GM19035 (cell line): ENCODE results near the gene MYH15.

Experiments used
- ATAC-seq: cut with Tn5 transposase; IDR thresholded peaks from one replicate; pipeline ENCODE4 v1.9.1; 2021; ENCODE audit not compliant: unreplicated experiment

The MYH15 gene

DNA sequence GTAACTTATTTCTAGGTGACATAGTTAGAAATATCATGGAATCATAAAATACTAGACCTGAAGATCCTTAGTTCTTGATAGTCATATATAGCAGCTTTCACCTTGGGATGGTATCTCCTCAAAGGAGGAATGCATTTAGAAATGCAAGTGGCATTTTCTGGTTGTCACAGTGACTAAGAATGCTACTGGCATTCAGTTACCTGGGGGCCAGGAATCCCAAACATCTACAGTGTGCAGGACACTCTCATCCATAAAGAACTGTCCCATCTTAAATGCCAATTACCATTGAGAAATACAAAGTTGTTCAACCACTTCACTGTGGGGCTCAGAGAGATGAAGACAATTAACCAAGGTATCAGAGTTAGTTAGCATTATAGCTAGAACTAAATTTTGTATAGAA lies 36.7 kb downstream of the MYH15 start:
- ATAC-seq, result no peak

DNA sequence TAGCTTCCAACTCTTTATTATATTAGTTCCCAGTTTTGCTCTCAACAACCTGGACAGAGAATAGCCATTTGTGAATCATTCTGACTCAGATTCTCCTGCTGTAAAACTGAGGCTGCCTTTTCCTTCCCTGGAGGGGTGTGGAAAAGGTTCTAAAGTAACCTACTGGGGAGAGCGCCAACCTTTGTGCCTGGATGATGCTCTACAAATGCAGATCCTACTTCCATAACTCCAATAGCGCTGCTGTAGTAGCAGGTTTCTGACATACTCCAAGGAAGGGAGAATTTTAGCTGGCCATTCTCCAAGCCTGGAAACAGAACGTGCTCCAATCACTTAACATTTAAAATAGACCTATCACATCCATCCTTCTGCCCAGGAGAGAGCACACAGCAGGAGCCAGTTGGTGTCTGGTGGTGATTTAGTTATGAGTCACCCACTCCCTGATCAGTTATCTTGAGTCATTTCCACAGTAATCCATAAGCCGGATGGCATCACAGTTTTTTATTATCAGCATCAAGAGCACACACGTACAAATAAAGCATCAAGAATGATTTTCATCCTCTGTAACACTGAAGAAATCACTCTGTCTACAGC lies 38.3 kb downstream of the MYH15 start:
- ATAC-seq, result no peak

DNA sequence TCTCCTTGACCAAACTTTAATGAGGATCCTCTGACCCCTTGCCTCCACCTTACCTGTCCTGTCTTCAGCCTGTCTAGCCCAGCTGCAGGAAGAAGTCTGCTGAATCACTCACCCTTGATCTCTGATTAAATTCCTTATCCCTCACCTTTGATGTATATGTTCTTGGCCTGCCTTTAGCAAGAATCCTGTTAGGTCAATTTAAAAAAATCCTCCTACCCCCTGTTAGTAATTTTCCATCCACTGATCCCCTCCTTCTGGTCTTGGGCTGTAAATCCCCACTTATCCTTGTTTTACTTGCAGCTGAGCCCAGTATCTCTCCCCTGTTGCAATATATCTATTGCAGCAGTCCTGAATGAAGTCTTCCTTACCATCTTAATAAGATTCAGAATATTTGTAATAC lies 39.0 kb downstream of the MYH15 start:
- ATAC-seq, result no peak

DNA sequence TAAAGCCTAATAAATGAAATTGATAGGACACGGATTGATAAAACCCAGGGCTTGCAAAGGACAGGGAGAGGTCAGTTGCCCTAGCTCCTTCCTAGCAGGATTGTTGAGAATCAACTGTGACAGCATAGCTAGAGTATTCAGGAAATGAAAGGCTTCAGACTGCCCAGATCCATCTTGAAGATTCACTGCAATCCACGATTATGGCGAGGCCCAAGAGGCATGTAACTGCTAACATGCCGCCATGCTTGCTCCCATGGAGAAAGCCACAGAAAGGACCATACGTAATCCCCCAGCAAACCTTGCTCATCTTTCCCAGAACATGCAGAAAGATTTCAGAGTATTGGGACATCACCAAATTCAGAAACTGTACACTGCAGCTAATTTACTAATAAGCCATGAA lies 41.3 kb downstream of the MYH15 start:
- ATAC-seq, result no peak

DNA sequence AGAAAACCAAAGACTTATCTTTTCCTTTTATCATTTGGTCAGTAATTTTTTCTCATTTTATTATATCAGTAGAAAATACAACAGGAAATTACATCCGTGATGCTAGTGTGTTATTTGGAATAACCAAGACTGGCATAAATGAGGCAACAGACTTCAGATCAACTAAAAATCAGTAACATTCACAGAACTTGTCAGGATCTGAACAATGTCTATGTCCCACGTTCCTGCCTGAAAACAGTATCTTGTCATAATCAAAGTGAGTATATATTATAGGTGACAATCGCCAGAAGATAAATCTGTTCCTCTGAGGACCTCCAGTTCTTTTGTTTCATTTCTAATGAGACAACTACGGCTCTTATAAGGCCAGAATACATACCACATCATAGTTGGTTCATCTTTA lies 41.8 kb downstream of the MYH15 start:
- ATAC-seq, result no peak

DNA sequence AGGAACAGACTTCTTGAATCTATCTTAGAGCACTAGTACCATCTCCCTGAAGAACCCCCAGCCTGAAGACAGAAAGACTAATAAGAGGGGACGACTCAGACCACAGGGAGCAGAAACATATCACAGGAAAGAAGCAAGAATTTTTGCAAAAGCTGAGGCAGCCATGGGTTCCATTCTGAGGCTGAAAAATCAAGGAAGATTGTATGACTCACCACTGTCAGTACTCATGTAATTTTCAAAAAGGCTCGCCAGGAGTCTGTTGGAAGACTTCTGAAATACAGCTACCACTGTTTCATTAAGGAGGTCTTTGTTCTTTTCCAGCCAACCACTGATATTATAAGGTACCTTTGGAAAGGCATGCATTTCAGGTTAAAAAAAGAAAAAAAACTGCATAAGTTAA lies 47.5 kb downstream of the MYH15 start:
- no peak for ATAC-seq

DNA sequence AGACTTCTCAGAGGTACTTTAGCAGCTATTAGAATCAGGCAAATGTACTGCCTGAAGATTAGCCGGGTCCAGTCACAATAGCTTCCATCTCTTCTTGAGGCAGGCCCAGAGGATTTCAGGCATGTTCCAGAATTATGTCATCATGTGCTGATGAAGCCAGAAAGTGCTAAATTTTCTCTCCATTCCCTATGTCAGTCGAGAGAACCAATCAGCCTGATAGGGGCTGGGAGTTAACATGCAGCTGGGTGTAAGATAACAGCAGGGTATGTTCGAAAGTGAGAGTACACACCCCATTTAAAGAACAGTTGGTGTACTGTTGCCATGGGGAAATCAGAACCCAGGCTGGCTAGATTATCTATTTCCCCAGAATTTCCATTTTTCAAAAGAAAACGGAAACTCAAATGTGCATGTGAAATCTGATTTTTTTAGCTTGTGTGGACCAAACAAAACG lies 48.7 kb downstream of the MYH15 start:
- no peak for ATAC-seq

DNA sequence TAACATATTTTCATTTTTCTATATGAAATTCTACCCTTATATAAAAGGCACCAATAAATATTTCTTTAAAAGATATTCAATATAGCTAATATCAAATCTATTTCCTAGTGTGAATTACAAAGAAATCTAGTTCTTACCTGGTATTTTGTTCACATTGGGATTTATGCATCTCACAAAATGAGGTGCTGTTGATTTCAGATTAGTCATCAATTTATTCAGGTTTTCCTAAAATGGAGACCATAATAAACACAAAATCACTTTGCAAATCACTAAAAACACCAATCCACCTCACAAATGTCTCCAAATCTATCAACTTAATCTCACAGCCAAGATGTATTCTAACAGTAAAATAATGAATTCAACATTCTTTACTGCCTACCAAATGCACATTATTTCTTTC lies 51.2 kb downstream of the MYH15 start:
- no peak for ATAC-seq

DNA sequence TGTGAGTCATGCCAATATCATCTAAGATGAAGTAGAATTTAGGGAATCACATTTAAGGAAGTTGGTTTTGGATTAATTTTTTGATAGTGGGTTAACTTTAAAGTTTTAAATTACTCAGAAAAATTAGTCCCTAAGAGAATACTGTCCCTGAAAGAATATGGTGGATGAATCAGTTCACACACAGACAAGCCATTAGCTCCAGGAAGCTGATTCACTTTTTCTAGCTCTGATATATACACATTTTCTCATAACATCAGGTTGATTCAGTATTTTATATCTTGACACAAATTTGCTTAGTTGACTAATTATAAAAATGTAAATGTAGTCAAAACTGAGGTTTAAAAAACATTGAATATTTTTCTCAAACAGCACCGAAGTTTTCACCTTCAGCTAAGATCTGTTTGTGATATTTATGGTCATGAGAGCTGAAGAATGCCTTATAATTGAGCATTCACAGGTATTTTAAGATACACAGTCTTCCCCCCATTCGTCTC lies 55.1 kb downstream of the MYH15 start:
- ATAC-seq, result no peak

DNA sequence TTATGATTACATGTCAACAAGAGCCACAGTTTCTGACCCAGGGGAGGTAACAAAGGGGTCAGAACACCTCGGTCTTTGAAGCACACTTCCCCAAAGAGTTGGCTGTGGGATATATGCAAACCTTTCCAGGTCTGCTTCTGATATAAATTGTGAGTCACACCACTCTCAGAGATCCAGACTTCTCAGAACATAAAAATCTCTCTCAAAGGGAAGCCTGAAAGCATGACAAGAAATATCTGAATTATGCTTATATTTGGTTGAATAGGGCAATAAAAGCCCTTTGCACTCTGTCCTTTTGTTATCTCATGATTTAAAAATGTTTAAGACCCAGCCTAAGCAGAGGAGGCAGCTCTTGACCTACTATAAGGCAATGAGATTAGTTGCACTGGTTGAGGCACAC lies 56.8 kb downstream of the MYH15 start:
- no peak for ATAC-seq

DNA sequence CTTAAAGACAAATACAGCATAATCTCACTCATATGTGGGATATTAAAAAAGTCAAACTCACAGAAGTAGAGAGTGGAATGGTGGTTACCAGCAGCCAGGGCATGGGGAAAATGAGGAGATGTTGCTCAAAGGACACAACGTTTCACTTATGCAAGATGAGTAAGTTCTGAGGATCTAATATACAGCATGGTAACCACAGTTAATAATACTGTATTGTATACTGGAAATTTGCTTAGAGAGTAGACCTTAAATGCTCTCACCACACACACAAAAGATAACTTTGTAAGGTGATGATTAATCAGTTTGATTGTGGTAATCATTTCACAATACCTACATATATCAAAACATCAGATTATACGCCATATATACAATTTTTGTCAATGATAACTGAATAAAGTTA lies 60.0 kb downstream of the MYH15 start:
- ATAC-seq, result no peak

DNA sequence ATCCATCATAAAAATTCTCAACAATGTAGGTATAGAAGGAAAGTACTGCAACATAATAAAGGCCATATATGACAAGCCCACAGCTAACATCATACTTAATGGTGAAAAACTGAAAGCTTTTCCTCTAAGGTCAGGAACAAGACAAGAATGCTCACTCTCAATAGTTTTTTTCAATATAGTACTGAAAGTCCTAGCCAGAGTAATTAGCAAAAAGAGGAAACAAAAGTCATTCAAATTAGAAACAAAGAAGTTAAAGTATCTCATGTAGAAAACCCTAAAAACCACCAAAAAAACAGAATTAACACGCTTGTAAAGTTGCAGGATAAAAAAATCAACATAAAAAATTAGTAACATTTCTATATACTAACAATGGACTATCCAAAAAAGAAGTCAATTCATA lies 61.8 kb downstream of the MYH15 start:
- ATAC-seq, result no peak

DNA sequence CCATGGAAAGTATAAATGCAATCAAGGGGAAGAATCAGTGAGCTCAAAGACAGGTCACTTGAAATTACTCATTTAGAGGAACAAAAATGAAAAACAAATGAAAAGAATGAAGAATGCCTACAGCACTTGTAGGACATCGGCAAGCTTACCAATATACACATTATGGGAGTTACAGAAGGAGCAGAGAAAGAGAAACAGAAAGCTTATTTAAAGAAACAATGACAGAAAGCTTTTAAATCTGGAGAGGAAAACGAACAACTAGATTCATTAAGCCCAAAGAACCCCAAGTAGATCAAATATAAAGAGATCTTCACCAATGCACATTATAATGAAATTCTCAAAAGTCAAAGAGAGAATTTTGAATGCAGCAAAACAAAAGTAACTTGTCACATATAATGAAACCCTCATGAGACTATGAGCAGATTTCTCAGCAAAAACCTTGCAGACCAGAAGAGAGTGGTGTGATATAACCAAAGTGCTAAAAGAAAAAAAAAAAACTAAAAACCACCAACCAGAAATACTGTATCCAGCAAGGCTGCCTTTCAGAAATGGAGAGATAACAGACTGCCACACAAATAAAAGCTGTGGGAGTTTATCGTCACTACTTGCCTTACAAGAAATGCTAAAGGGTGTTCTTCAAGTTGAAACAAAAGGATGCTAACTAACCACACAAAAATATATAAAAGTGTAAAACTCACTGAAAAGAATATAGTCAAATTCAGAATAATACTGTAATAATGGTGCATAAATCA lies 63.1 kb downstream of the MYH15 start:
- no peak for ATAC-seq

DNA sequence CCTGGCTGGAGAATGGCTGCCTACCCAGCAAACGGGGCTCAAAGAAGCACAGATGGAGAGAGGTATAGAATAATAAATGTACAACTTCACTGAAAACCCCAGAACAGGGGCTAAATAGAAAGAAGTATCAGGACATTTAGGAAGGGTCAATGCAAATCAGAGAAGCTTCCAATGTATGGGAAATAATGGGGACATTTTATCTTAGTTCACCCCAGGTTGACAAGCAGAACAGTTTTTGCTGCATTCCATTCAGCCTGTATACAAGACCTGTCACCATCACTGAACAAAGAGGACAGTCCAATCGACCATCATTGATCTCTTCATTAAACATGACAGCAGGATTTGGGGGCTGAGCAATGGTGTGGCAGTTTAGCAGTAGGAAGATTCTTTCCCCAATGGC lies 68.1 kb downstream of the MYH15 start:
- no peak for ATAC-seq

DNA sequence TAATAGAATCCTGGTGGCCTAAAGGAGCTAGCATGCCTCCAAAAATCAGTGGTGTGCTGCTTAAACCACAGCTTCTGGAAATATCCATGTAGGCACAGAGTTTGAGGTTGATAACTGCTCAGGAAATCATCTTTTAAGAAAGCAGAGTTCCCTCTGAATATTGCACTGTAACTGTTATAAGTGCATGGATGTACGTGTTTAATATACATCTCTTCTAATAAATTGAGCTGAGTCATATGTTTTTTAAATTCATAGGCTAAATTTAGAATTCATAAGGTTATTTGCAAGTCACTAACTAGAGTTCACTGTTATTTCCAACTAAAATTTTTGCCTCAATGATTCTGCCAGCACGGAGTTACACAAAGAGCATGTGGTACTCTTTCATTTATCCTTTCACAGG lies 68.9 kb downstream of the MYH15 start:
- no peak for ATAC-seq

DNA sequence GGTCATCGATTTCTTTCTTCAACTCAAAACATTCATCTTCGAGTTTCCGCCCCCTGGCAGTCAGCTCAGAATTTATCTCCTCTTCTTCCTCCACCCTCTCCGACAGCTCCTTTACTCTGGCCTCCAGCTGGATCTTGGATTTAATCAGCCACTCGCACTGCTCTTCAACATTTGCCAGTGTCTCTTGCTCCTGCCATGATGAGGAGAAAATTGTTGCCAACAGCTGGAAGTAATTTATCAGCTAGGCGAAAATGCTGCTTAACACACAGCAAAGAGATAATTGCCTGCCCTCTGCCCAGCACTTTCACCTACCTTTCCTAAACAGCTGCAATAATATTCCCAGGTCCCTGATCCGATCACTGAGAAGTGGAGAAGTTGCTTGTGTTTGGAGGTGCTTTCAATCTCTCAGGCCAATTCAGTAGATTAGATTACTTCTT lies 69.3 kb downstream of the MYH15 start:
- no peak for ATAC-seq

DNA sequence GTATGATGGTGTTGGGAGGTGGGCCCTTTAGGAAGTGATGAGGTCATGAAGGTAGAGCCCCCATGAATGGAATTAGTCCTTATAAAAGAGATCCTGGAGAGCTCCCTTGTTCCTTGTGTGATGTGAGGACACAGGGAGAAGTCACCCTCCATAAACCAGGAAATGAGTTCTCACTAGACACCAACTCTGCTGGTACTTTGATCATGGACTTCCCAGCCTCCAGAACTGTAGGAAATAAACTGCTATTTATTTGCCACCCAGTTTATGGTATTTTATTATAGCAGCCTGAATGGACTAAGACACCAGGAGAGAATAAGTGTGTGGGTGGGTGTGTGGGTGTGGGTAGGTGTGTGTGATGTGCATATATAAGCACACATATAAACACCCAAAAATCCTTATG lies 71.9 kb downstream of the MYH15 start:
- no peak for ATAC-seq

DNA sequence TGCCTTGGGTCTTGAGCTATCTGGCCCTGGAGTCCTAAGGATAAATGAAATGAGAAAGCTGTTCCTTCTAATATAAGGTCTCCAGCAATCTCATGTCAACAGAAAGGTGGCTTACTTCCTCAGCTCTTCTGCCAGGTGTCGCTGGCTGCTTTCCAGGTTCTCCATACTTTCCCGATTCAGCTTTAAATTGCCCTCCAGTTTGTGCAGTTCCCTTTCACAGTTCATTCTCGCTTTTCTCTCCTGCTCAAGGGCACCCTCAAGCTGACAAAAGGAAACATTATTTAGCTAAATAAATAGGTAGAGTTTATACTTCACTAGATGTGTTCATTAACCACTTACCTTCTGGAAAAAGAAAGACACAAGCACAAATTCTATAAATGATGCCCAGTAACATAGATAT lies 73.0 kb downstream of the MYH15 start:
- no peak for ATAC-seq

DNA sequence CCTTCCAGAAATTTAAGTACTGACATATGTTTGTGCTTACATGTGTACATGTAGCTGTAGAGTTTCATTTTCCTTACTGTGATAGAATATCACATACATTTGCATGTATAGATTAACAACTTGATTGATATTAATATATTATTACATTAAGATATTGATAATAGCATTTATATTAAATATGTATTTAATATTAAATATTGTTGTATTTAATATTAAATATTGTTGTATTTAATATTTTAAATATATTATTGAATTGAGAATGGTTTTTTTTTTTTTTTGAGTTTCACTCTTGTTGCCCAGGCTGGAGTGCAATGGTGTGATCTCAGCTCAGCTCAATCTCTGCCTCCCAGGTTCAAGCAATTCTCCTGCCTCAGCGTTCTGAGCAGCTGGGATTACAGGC lies 76.5 kb downstream of the MYH15 start:
- ATAC-seq, result no peak

DNA sequence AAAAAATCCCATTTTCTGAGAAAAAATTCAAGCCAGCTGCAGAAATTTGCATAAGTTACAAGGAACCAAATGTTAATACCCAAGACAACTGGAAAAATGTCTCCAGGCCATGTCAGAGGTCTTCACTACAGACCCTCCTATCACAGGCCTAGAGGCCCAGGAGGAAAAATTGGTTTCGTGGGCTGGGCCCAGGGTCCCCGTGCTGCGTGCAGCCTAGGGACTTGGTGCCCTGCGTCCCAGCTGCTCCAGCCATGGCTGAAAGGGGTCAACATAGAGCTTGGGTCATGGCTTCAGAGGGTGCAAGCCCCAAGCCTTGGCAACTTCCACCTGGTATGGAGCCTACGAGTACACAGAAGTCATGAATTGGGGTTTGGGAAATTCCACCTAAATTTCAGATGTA lies 78.0 kb downstream of the MYH15 start:
- ATAC-seq, result no peak

DNA sequence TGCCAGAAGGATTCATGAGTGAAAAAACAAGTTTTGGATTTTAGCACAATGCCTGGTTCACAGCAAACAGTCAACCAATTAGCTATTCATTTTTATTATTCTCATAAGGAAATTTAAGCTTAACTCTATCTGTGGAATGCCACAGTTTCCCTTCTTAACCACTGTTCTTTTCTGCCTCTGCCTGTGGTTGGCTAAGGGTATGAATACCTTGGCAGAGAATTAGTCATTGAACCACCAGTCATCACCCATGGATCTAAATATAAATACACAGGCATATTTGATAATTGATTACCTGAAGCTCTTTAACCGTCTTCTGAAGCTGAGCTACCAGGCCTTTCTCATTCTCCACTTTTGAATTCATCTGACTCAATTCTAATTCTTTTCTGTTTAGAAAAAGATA lies 79.9 kb downstream of the MYH15 start:
- ATAC-seq, result no peak

DNA sequence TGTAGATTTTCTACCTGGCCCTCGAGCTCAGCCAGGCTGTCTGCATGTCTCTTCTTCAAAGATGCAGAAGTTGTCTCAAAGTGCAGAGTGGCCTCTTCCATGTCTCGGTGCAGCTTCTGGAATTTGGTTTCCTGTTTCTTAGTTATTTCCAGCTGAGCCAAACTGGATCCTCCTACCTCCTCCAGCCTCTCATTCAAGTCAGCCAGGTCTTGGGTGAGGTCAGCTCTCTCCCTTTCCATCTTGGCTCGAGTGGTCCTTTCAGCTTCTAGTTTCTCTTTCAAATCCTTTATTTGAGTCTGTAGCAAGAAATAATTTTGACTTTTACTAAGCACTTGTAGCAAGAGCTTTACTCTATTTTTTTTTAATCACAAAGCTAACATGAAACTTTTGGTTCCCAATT lies 81.8 kb downstream of the MYH15 start:
- no peak for ATAC-seq

DNA sequence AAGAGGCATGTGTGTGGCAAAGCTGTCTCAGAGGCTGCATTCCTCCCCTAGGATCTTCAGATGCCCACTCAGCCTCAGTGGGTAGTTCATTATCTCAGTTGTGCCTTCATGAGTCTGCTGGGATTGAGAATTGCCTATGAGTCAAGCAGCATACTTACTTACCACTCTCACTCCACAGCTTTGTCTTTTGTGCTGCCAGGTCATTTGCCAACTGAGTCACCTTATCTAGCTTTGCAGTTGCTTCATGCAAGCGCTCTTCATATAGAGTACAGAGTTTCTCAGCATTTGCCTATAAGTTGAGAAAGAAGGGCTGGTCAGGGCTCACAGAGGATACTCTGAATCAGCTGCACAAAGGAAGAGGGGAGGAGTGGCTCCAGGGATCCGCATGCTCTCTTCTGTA lies 89.5 kb downstream of the MYH15 start:
- ATAC-seq, result no peak
